HCT116 (cell line): ENCODE data around the gene TMEM82. TPM values are rescaled to one million over a fixed set of nuclear protein-coding genes. Genes with fewer than 3 reads are reported as not detected.

Experiments
- ATAC-seq: fragments of 200-7000 bp; cut with Tn5 transposase; 2 replicates; pipeline ENCODE4 v1.9.1; 2020; ENCODE audit warnings: mild to moderate bottlenecking, moderate library complexity
- BruUV-seq: library from RNA; stranded (reverse); fragments of 400-500 nt; replicated peaks from 2 replicates; lab custom pipeline; 2021; lab: Mats Ljungman, UMichigan
- CTCF ChIA-PET: fragments of 300-600 bp; sonication (Branson Sonifier 250); formaldehyde crosslinking; loops from one replicate; lab custom pipeline; 2021; ENCODE audit warnings: antibody characterized with exemption; lab: Charles Lee
- POLR2A ChIA-PET: fragments of 300-600, 350-600 bp; sonication (Branson Sonifier 250); formaldehyde crosslinking; loops from one replicate; lab custom pipeline; 2021; ENCODE audit warnings: antibody characterized with exemption; lab: Charles Lee
- RAD21 ChIA-PET, 2 experiments: fragments of 300-600 bp; sonication (Branson Sonifier 250); formaldehyde crosslinking; loops; one replicate each; lab custom pipeline; 2023; ENCODE audit warnings: low total read pairs in 2 of 2; ENCODE audit not compliant: uncharacterized antibody in 2 of 2, unreplicated experiment in 2 of 2, low non-redundant PET in 1 of 2; lab: Charles Lee
- DNase-seq: peaks from one replicate; pipeline ENCODE4 v3.0.0-alpha.2; 2010; ENCODE audit warnings: low read depth, low spot score
- H2AFZ ChIP-seq: fragments of 200-600 bp; shearing (Covaris generic), sonication (generic); 2 replicates; pipeline ENCODE4 v1.6.1; 2017; ENCODE audit warnings: low read depth, mixed run types, mixed read lengths, antibody characterized with exemption, low read length; ENCODE audit not compliant: poor library complexity, severe bottlenecking
- H3K27ac ChIP-seq: 2 replicates; pipeline ENCODE4 v1.5.1; 2012; ENCODE audit warnings: low read depth, low read length
- H3K27me3 ChIP-seq: fragments of 200-600 bp; sonication (generic); 2 replicates; pipeline ENCODE4 v1.6.1; 2016; ENCODE audit warnings: mixed run types, low read length, mixed read lengths; ENCODE audit not compliant: insufficient read depth
- H3K36me3 ChIP-seq, 2 experiments: fragments of 200-500 bp in 1 of 2; fragments of 200-600 bp in 1 of 2; sonication (Bioruptor generic) in 1 of 2; sonication (generic) in 1 of 2; 2 replicates each; pipeline versions ENCODE4 v1.5.1 to v1.6.1; 2014 to 2016; ENCODE audit warnings: low read length in 2 of 2, inconsistent platforms in 1 of 2, mixed read lengths in 1 of 2, mixed run types in 1 of 2; ENCODE audit not compliant: insufficient read depth in 2 of 2, control insufficient read depth in 1 of 2
- H3K4me1 ChIP-seq, 2 experiments: fragments of 200-600 bp in 1 of 2; sonication (generic) in 1 of 2; 2 replicates each; pipeline versions ENCODE4 v1.5.1 to v1.6.1; 2012 to 2017; ENCODE audit warnings: low read length in 2 of 2, inconsistent platforms in 1 of 2, mild to moderate bottlenecking in 1 of 2, mixed read lengths in 1 of 2, mixed run types in 1 of 2, moderate library complexity in 1 of 2; ENCODE audit not compliant: insufficient read depth in 2 of 2, control insufficient read depth in 1 of 2
- H3K4me2 ChIP-seq: fragments of 200-600 bp; sonication (generic); 2 replicates; pipeline ENCODE4 v1.6.1; 2017; ENCODE audit warnings: mixed run types, low read length, mixed read lengths
- H3K4me3 ChIP-seq, 2 experiments: fragments of 200-600 bp in 1 of 2; sonication (generic) in 1 of 2; replicated peaks in 1 of 2; 2 replicates each; pipeline ENCODE4 v1.5.1; 2011 to 2016; ENCODE audit warnings: low read length in 2 of 2, control low read depth in 1 of 2, low read depth in 1 of 2, mild to moderate bottlenecking in 1 of 2, mixed read lengths in 1 of 2, mixed run types in 1 of 2
- H3K79me2 ChIP-seq: fragments of 200-600 bp; sonication (generic); 2 replicates; pipeline ENCODE4 v1.6.1; 2017; ENCODE audit warnings: mild to moderate bottlenecking, mixed run types, low read length, moderate library complexity, mixed read lengths; ENCODE audit not compliant: insufficient read depth
- H3K9ac ChIP-seq: fragments of 200-600 bp; sonication (generic); 2 replicates; pipeline ENCODE4 v1.6.1; 2016; ENCODE audit warnings: low read length, mixed read lengths
- H3K9me2 ChIP-seq: fragments of 200-600 bp; sonication (generic), shearing (Covaris generic); 2 replicates; pipeline ENCODE4 v1.6.1; 2017; ENCODE audit warnings: mixed run types, mild to moderate bottlenecking, moderate library complexity; ENCODE audit not compliant: insufficient read depth
- H3K9me3 ChIP-seq, 2 experiments: fragments of 200-500 bp in 1 of 2; fragments of 200-600 bp in 1 of 2; sonication (Bioruptor generic) in 1 of 2; sonication (generic) in 1 of 2; 2 replicates each; pipeline ENCODE4 v1.6.1; 2014 to 2017; ENCODE audit warnings: low read length in 2 of 2, mixed read lengths in 2 of 2, inconsistent platforms in 1 of 2, low read depth in 1 of 2, mild to moderate bottlenecking in 1 of 2, mixed run types in 1 of 2, moderate library complexity in 1 of 2; ENCODE audit not compliant: control insufficient read depth in 1 of 2, insufficient read depth in 1 of 2
- H4K20me1 ChIP-seq: fragments of 200-600 bp; sonication (generic), shearing (Covaris generic); 2 replicates; pipeline ENCODE4 v1.6.1; 2017; ENCODE audit warnings: mixed run types, mild to moderate bottlenecking, moderate library complexity; ENCODE audit not compliant: insufficient read depth
- CBX3 ChIP-seq: IDR thresholded peaks from 2 replicates; pipeline ENCODE4 v1.6.1; 2012; ENCODE audit warnings: low read depth
- CTCF ChIP-seq, 3 experiments: fragments of 200-600 bp in 1 of 3; sonication (generic) in 1 of 3; IDR thresholded peaks in 2 of 3; conservative IDR thresholded peaks in 1 of 3; 2 replicates each; pipeline ENCODE4 v1.5.1; 2012 to 2017; ENCODE audit warnings: low read depth in 2 of 3, low read length in 2 of 3, antibody characterized with exemption in 1 of 3, borderline replicate concordance in 1 of 3, control low read depth in 1 of 3, mild to moderate bottlenecking in 1 of 3, mixed read lengths in 1 of 3, mixed run types in 1 of 3, moderate library complexity in 1 of 3; ENCODE audit not compliant: insufficient read depth in 1 of 3
- ELF1 ChIP-seq: IDR thresholded peaks from 2 replicates; pipeline ENCODE4 v1.6.1; 2012; ENCODE audit warnings: low read depth, borderline replicate concordance
- EZH2 ChIP-seq: fragments of 200-600 bp; sonication (generic); IDR thresholded peaks from 2 replicates; pipeline ENCODE4 v1.6.1; 2017; ENCODE audit warnings: antibody characterized with exemption, mixed run types
- FOSL1 ChIP-seq: IDR thresholded peaks from 2 replicates; pipeline ENCODE4 v1.6.1; 2012; ENCODE audit warnings: low read depth
- POLR2A ChIP-seq: IDR thresholded peaks from 2 replicates; pipeline ENCODE4 v1.7.0; 2011; ENCODE audit warnings: borderline replicate concordance; ENCODE audit not compliant: insufficient read depth, insufficient read length; ENCODE audit errors: extremely low read depth
- RAD21 ChIP-seq: IDR thresholded peaks from 2 replicates; pipeline ENCODE4 v1.6.1; 2012; ENCODE audit warnings: low read depth, mild to moderate bottlenecking
- REST ChIP-seq: IDR thresholded peaks from 2 replicates; pipeline ENCODE4 v1.6.1; 2012; ENCODE audit warnings: low read depth
- SRF ChIP-seq: IDR thresholded peaks from 2 replicates; pipeline ENCODE4 v1.6.1; 2012; ENCODE audit warnings: low read depth
- TCF7L2 ChIP-seq: IDR thresholded peaks from 2 replicates; pipeline ENCODE4 v1.7.0; 2011; ENCODE audit warnings: borderline replicate concordance, inconsistent platforms; ENCODE audit not compliant: insufficient read depth, insufficient read length; ENCODE audit errors: extremely low read depth
- ZBTB33 ChIP-seq: IDR thresholded peaks from 2 replicates; pipeline ENCODE4 v1.6.1; 2011; ENCODE audit warnings: mild to moderate bottlenecking, low read length, moderate library complexity; ENCODE audit not compliant: insufficient replicate concordance; ENCODE audit errors: extremely low read depth
- ZFX ChIP-seq: fragments of 450-650 bp; IDR thresholded peaks from 2 replicates; pipeline ENCODE4 v1.6.1; 2017
- ZNF274 ChIP-seq: fragments of 200-500 bp; sonication (Bioruptor generic); IDR thresholded peaks from 2 replicates; pipeline ENCODE4 v1.6.1; 2014; ENCODE audit warnings: mild to moderate bottlenecking, low read depth, low read length, inconsistent platforms
- intact Hi-C: fragments of 100-400 bp; cut with micrococcal nuclease; formaldehyde crosslinking; loops from 2 replicates; pipeline ENCODE4 v1.10.0; 2022
- total RNA-seq: library from RNA; stranded (reverse); gene quantifications from one replicate; pipeline ENCODE4 v1.2.1, GENCODE V29; 2021; ENCODE audit not compliant: unreplicated experiment

TMEM82 gene
- total RNA-seq, 1 experiment from 2014 or later: not detected

- TF ChIP-seq REST (no peak), ELF1 (no peak), ZNF274 (no peak), RAD21 (no peak), SRF (no peak), CBX3 (no peak), ZBTB33 (no peak)
These were observed 48.9 kb upstream of the TMEM82 start (continued) for GRCh38 chr1:15693371-15693770.

GRCh38 chr1:15696956-15697521 lies 45.3 kb upstream of the TMEM82 start:
- no peaks in the 10 kb centered on the region for H3K4me1 ChIP-seq
- H4K20me1 ChIP-seq: no peaks in the 10 kb centered on the region
- CTCF ChIA-PET: no interaction called here
- ATAC-seq (no peak), DNase-seq (no peak)
- no TSS peak for BruUV-seq
- H3K27me3 ChIP-seq: no peaks in the 10 kb centered on the region
- no peak overlapping the region for H3K27ac ChIP-seq
- H3K9me3 ChIP-seq: no peaks in the 10 kb centered on the region
- H3K4me3 ChIP-seq: no peak overlapping the region
- POLR2A ChIA-PET: no interaction called here
- RAD21 ChIA-PET: no interaction called here
- H3K4me2 ChIP-seq: no peak overlapping the region
- H3K9ac ChIP-seq: no peak overlapping the region
- H2AFZ ChIP-seq: no peak overlapping the region
- intact Hi-C loops: no loop called here
- H3K9me2 ChIP-seq: no peaks in the 10 kb centered on the region
- peaks cover 19% of the 10 kb centered on the region for H3K79me2 ChIP-seq
- H3K36me3 ChIP-seq: no peaks in the 10 kb centered on the region
- no peak for TF ChIP-seq FOSL1
- TF ChIP-seq EZH2: no peak
- no peak for TF ChIP-seq SRF
- TF ChIP-seq RAD21: no peak
- TF ChIP-seq POLR2A: no peak
- no peak for TF ChIP-seq CTCF (IDR thresholded peaks at IDR 0.05 in 2 of 3, conservative IDR thresholded peaks at IDR 0.05 in 1 of 3; ENCODE audit: borderline replicate concordance in 1 of 3, insufficient read depth in 1 of 3, low read depth in 2 of 3, low read length in 2 of 3)
- TF ChIP-seq TCF7L2: no peak
- TF ChIP-seq REST: no peak
- no peak for TF ChIP-seq ZFX
